Spleen (tissue), 11 donors: ENCODE data around the gene MTNR1B. TPM values are rescaled to one million over a fixed set of nuclear protein-coding genes. Genes with fewer than 3 reads are reported as not detected.

Experiments
- DNase-seq: peaks from one replicate; pipeline ENCODE4 v3.0.0-alpha.2; 2020
- H3K27ac ChIP-seq, 8 donors: fragments of 200-600 bp; sonication (generic) in 7 of 8; 1 replicate in 4 of 8; 2 replicates in 4 of 8; pipeline versions ENCODE4 v1.5.0 to v1.8.0; 2016 to 2021; ENCODE audit warnings: inconsistent platforms in 4 of 8, mild to moderate bottlenecking in 4 of 8, moderate library complexity in 1 of 8
- H3K27me3 ChIP-seq, 7 donors: fragments of 200-600 bp; sonication (generic) in 6 of 7; replicated peaks in 1 of 7; 1 replicate in 4 of 7; 2 replicates in 3 of 7; pipeline versions ENCODE4 v1.5.0 to v1.8.0; 2016 to 2021; ENCODE audit warnings: inconsistent platforms in 3 of 7, mild to moderate bottlenecking in 1 of 7
- H3K36me3 ChIP-seq, 6 donors: fragments of 200-600 bp; sonication (generic) in 5 of 6; 1 replicate in 4 of 6; 2 replicates in 2 of 6; pipeline versions ENCODE4 v1.5.0 to v1.8.0; 2016 to 2021; ENCODE audit warnings: inconsistent platforms in 2 of 6
- H3K4me1 ChIP-seq, 6 donors: fragments of 200-600 bp; sonication (generic) in 5 of 6; 1 replicate in 3 of 6; 2 replicates in 3 of 6; pipeline versions ENCODE4 v1.5.0 to v1.8.0; 2016 to 2021; ENCODE audit warnings: inconsistent platforms in 3 of 6
- H3K4me3 ChIP-seq, 8 donors: fragments of 200-600 bp; sonication (generic) in 7 of 8; 1 replicate in 4 of 8; 2 replicates in 4 of 8; pipeline versions ENCODE4 v1.5.0 to v1.8.0; 2016 to 2021; ENCODE audit warnings: inconsistent platforms in 4 of 8, mild to moderate bottlenecking in 4 of 8, moderate library complexity in 2 of 8
- H3K9me3 ChIP-seq, 8 donors: fragments of 200-600 bp; sonication (generic) in 7 of 8; 1 replicate in 4 of 8; 2 replicates in 4 of 8; pipeline versions ENCODE4 v1.5.0 to v1.8.0; 2016 to 2021; ENCODE audit warnings: inconsistent platforms in 4 of 8
- CTCF ChIP-seq, 11 experiments: fragments of 200-600 bp in 7 of 11; fragments of 450-650 bp in 4 of 11; sonication (generic) in 4 of 11; IDR thresholded peaks in 8 of 11; conservative IDR thresholded peaks in 3 of 11; 1 replicate in 7 of 11; 2 replicates in 4 of 11; pipeline versions ENCODE4 v1.4.0 to v1.8.0; 2016 to 2021; ENCODE audit warnings: antibody characterized with exemption in 11 of 11, inconsistent platforms in 4 of 11, mild to moderate bottlenecking in 1 of 11
- POLR2A ChIP-seq, 3 donors: fragments of 450-650 bp; IDR thresholded peaks; one replicate each; pipeline ENCODE4 v1.5.1; 2017; ENCODE audit warnings: antibody characterized with exemption in 3 of 3, mild to moderate bottlenecking in 1 of 3
- POLR2AphosphoS5 ChIP-seq, 3 donors: sonication (generic); formaldehyde crosslinking; IDR thresholded peaks; one replicate each; pipeline ENCODE4 v1.5.1; 2017; ENCODE audit warnings: antibody characterized with exemption in 3 of 3
- WGBS, 5 donors: extraction: QIAGEN DNeasy Blood & Tissue Kit in 3 of 5; methylation state at CpG; one replicate each; pipeline versions ENCODE4 v1.1.5 to v1.1.7; 2013 to 2018; 5-methylcytosine and 5-hydroxymethylcytosine counted together
- intact Hi-C: fragments of 100-400 bp; cut with DNase I; formaldehyde crosslinking; loops from one replicate; pipeline ENCODE4 v1.15.0; 2023; ENCODE audit warnings: low total_unique reads
- polyA plus RNA-seq, 3 donors: library from polyadenylated mRNA; stranded (reverse); fragments of 200-250 nt; gene quantifications; one replicate each; pipeline ENCODE4 v1.2.1, GENCODE V29; 2013
- total RNA-seq, 7 donors: library from RNA; depleted of rRNA in 3 of 7; stranded (reverse); fragments of >200 nt in 3 of 7; fragmentation: NEBNext Ultra II Directional in 4 of 7; extraction: Animal tissue kit (Norgen Biotek cat#: 25700) in 4 of 7; gene quantifications; one replicate each; pipeline versions ENCODE4 v1.1.0 to v1.2.1, GENCODE V29; 2016 to 2021
- donor health status: healthy with polysubstance abuse.
- donor health status: DM: no; HTN: no; CAD: no; lungs with moderate emphysema.
- donor health status: DM: no; HTN: no; CAD: no.
- donor health status: Bipolar disorder and iron deficiency.
- donor health status: healthy.
- donor health status: DM: no; HTN: no; CAD: no.
- donor health status: DM: yes; HTN: yes; CAD: no.

MTNR1B gene
- total and polyA plus RNA-seq, 10 donors = not detected

GRCh38 chr11:92976681-92977080, 7.2 kb downstream of the MTNR1B start:
- DNase-seq = no peak
- TF ChIP-seq POLR2A (IDR thresholded peaks at IDR 0.05) = no peak
- no peak for TF ChIP-seq POLR2AphosphoS5 (IDR thresholded peaks at IDR 0.05)
- TF ChIP-seq CTCF (IDR thresholded peaks at IDR 0.05 in 8 of 11, conservative IDR thresholded peaks at IDR 0.05 in 3 of 11) = no peak
- H3K4me1 ChIP-seq = no peaks in the 10 kb centered on the region
- H3K9me3 ChIP-seq = no peaks in the 10 kb centered on the region
- no peak overlapping the region for H3K27ac ChIP-seq
- H3K27me3 ChIP-seq = peaks cover 0 to 5% (median 0%) of the 10 kb centered on the region in 7 donors
- no peaks in the 10 kb centered on the region for H3K36me3 ChIP-seq
- intact Hi-C loops = no loop called here
- no peak overlapping the region for H3K4me3 ChIP-seq

- Histone ChIP-seq H3K9me3 (no peaks in the 10 kb centered on the region), H3K4me1 (no peaks in the 10 kb centered on the region), H3K27me3 (peaks cover 0 to 5% (median 0%) of the 10 kb centered on the region in 7 donors), H3K4me3 (no peak overlapping the region), H3K36me3 (no peaks in the 10 kb centered on the region), H3K27ac (no peak overlapping the region)
- intact Hi-C loops = no loop called here
- TF ChIP-seq POLR2AphosphoS5 (IDR thresholded peaks at IDR 0.05) (no peak), POLR2A (IDR thresholded peaks at IDR 0.05) (no peak), CTCF (IDR thresholded peaks at IDR 0.05 in 8 of 11, conservative IDR thresholded peaks at IDR 0.05 in 3 of 11) (no peak)
- no peak for DNase-seq
- WGBS, 5 donors = 50 to 60% (median 53%) methylated on average over 2 of the region's 2 CpGs
Observed at GRCh38 chr11:92977401-92977800, 8.0 kb downstream of the MTNR1B start.

GRCh38 chr11:92978271-92979111, 9.0 kb downstream of the MTNR1B start:
- Histone ChIP-seq H3K4me3 (no peak overlapping the region), H3K36me3 (no peaks in the 10 kb centered on the region), H3K27ac (no peak overlapping the region), H3K4me1 (no peaks in the 10 kb centered on the region), H3K9me3 (no peaks in the 10 kb centered on the region), H3K27me3 (peaks cover 0 to 5% (median 0%) of the 10 kb centered on the region in 7 donors)
- no peak for DNase-seq
- WGBS, 5 donors = 77 to 90% (median 84%) methylated on average over 7 of the region's 7 CpGs
- intact Hi-C loops = no loop called here
- TF ChIP-seq POLR2A (IDR thresholded peaks at IDR 0.05) (no peak), POLR2AphosphoS5 (IDR thresholded peaks at IDR 0.05) (no peak), CTCF (IDR thresholded peaks at IDR 0.05 in 8 of 11, conservative IDR thresholded peaks at IDR 0.05 in 3 of 11) (no peak)

- no peaks in the 10 kb centered on the region for H3K9me3 ChIP-seq
- intact Hi-C loops = no loop called here
- no peak overlapping the region for H3K27ac ChIP-seq
- no peak overlapping the region for H3K4me3 ChIP-seq
- H3K36me3 ChIP-seq = no peaks in the 10 kb centered on the region
- 70 to 84% (median 78%) methylated on average over 1 of the region's 1 CpG for WGBS, 5 donors
- H3K4me1 ChIP-seq = no peaks in the 10 kb centered on the region
- DNase-seq = no peak
- peaks cover 0 to 5% (median 0%) of the 10 kb centered on the region in 7 donors for H3K27me3 ChIP-seq
- TF ChIP-seq CTCF (IDR thresholded peaks at IDR 0.05 in 8 of 11, conservative IDR thresholded peaks at IDR 0.05 in 3 of 11) = no peak
- no peak for TF ChIP-seq POLR2A (IDR thresholded peaks at IDR 0.05)
- TF ChIP-seq POLR2AphosphoS5 (IDR thresholded peaks at IDR 0.05) = no peak
Observed at GRCh38 chr11:92979176-92979575, 9.7 kb downstream of the MTNR1B start.
